Iris pigment epithelial cell (primary cell): ENCODE measurements around the gene C17orf75.
A peak's percentile ranks its signal among the peaks of the same experiment; 100 is the strongest.
"Not testable (repeated sequence)": the region's sequence is repeated elsewhere in the genome, so short reads cannot be mapped to it uniquely, and the experiment has no call there.

Experiments
- DNase-seq: peaks from one replicate; pipeline ENCODE4 v3.0.0-alpha.2; 2011; ENCODE audit warnings: low read depth

Gene C17orf75

GRCh38 chr17:32342603-32343325 lies 791 bp upstream of the C17orf75 start:
- DNase-seq: no peak

GRCh38 chr17:32341141-32341856 lies 674 bp downstream of the C17orf75 start:
- DNase-seq: peak; percentile 16

DNA sequence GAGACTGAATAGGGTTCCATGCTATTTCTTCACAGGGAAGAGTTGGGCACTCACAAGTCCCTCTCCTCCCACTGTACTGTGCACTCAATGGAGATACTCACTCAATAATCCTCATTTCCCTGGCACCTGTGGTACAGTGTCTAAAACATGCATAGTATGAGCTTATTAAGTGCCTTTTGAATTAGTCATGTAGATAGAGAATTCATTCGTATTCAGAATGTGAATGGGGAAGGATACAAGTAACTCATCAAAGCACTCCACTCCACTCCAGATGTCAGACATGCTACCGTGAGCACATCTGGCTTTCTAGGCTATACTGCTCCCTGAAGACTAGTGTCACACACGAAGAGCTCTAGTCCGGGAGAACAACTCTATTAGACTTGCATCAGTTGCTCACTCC lies 6.3 kb downstream of the C17orf75 start:
- peak; percentile 88 for DNase-seq

- DNase-seq: peak; percentile 54
Observed at GRCh38 chr17:32335046-32335445, 6.9 kb downstream of the C17orf75 start.

DNA sequence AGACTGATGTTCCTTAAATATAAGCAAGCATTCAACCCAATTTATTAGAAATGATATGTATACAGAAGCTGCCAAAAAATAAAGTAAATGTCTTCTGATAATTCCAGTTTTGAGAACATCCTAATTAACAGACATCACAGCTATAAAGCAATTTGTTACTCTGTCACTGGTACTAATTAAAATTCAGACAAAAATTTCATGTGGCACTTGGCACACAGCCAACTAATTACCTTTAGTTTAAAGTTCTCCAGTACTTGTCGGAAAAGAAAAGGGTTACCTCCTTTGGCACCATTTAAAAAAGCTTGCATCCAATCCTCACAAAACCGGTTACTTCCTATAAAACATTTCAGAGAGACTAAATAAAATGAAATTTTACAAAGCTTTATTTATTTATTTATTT lies 8.8 kb downstream of the C17orf75 start:
- DNase-seq: no peak

- peak; percentile 37 for DNase-seq
Observed at GRCh38 chr17:32331243-32332040, 10.5 kb downstream of the C17orf75 start.

DNA sequence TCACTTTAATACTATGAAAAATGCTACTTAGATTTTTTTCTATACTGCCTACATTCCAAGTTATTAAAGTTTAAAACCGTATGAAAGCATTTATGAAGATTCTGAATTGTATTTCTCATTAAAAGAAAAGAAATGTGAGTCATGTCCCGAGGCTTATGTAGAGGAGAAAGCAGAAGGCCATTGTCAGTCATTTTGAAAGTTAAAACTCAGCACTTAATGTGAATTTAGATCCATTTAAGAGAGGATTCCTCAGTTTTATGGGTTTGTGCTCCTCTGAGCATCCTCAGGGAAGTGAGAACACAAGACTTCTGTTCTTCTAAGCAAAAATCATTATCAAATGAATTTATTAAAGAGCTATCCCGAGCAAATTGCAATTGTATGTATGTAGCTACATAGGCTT lies 11.8 kb downstream of the C17orf75 start:
- DNase-seq: no peak

- DNase-seq: no peak
Observed at GRCh38 chr17:32327911-32328310, 14.1 kb downstream of the C17orf75 start.

- peak; percentile 52 for DNase-seq
Observed at GRCh38 chr17:32323811-32324491, 18.0 kb downstream of the C17orf75 start.

DNA sequence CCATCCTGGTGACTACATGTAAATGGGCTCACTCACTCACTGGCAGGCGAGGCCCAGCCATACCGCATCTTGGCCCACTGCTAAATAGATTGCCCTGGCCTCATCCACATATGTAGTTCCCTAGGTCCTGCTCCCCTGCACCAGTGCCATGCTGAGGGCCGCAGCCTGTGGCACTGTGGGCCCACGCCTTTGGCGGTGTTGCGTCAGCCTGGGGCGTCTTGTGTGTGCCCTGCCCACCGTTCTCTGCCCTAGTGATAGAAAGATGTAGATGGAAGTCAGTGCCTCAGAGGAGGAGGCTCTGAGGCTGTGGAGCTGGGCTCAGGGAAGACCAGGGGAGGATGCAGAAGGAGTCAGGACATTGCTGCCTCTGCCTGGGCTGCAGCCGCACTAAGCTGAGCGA lies 18.9 kb downstream of the C17orf75 start:
- DNase-seq: no peak

GRCh38 chr17:32320847-32321246 lies 21.1 kb downstream of the C17orf75 start:
- DNase-seq: no peak

- not testable (repeated sequence) for DNase-seq
Observed at GRCh38 chr17:32320080-32320479, 21.9 kb downstream of the C17orf75 start.

DNA sequence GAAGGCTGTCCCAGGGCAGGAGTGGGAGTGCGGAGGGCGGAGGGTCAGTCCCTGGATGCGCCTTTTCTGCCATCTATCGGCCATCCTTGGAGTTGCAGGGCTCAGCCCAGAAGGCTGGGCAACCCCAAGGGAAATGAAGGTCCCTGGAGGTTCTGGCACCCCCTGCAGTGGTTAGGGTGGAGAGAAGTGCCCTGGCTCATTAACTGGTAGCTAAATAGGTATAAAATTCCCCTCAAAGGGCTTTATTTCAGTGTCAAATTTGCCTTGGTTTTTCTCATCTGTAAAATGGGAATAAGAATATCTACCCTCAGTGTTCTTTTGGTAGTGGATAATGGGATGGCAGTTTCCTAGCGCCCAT lies 22.4 kb downstream of the C17orf75 start:
- DNase-seq: peak; percentile 33

GRCh38 chr17:32318071-32318470 lies 23.9 kb downstream of the C17orf75 start:
- DNase-seq: no peak

GRCh38 chr17:32317353-32317752 lies 24.6 kb downstream of the C17orf75 start:
- no peak for DNase-seq

GRCh38 chr17:32316653-32317052 lies 25.3 kb downstream of the C17orf75 start:
- not testable (repeated sequence) for DNase-seq

DNA sequence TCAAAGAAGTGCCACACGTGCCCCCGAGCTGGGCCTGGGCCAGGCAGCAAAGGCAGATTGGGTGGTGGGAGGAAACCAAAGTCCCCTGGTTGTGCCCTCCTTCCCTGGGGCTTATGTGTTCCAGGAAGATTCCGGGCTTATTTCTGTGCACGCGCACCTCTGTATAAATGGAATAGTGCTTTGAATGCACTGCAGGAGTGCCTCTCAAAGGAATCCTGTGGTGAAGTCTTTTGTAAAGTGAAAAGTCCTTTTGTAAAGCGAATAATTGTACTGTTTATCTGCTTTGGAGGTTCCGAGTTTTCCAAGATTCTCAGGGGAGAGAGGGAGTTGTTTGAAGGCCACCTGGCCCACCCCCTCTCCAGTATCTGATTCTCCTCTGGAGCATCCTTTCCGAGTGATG lies 26.8 kb downstream of the C17orf75 start:
- DNase-seq: no peak

- no peak for DNase-seq
Observed at GRCh38 chr17:32314636-32315035, 27.3 kb downstream of the C17orf75 start.

DNA sequence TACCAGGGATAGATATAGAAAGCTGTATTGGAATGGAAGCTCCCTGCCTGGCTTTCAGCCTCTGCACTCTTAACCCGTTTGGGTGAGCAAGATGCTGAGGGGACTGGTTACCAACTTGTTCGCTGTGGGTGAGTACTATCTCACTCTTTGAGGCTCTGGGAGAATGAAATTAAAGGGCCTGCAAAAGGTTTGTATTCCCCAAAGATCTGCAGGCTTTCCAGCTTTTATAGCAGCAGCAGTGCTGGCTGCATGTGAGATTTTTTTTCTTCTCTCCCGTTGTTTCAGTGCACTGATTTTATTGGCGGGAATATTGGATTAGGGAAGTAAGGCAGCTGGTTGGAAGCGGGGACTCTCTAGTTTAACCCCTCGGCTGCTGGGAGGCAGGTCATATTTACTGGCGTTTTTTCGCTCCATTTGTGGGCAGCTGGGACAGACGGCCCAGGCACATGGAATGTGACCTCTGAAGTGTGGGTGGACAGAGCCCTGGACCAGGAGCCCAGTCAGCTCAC lies 30.9 kb downstream of the C17orf75 start:
- peak; percentile 9 for DNase-seq

GRCh38 chr17:32307658-32308057 lies 34.3 kb downstream of the C17orf75 start:
- DNase-seq: no peak

DNA sequence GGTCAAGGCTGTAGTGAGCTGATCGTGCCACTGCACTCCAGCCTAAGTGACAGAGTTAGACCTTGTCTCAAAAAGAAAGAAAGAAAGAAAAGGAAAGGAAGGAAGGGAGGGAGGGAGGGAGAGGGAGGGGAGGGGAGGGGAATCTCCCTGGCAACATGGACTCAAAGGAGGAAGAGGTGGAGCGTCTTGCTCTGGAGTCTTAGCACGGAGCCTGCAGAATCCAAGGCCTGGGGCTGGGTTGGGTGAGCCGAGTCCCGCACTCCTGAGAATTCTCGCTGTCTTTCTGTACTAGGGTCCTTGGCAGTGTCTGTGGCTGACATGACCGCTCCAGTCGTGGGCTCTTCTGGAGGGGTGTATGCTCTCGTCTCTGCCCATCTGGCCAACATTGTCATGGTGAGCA lies 36.9 kb downstream of the C17orf75 start:
- DNase-seq: no peak

DNA sequence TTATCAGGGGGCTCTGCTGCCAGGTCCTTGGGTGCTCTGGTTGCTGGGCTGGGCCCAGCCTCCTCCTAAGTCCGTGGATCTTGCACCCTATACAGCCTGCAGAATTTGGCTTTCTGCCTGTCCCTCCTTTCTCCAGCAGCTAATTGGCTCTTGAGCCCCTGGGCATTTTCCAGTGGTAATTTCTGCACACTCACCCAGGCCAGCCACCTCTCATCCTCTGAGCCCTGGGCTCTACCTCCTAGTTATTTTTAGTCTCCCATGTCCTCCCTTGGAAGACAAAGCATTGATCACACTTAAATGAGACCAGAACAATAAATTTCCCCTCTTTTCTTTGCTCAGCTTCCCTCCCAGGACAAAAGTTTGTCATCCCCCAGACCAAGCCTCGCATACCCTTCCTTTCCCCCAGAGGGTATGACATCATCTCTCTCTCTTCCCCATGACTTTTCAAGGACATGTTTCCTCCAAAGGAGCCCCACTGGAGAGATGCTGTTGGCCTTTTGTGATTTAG lies 38.1 kb downstream of the C17orf75 start:
- no peak for DNase-seq
